GM19025 (cell line): ENCODE measurements around the gene TRIP6.

Experiments used
- ATAC-seq: cut with Tn5 transposase; IDR thresholded peaks from one replicate; pipeline ENCODE4 v1.9.1; 2021; ENCODE audit warnings: mild to moderate bottlenecking, low read depth, moderate library complexity; ENCODE audit not compliant: unreplicated experiment

TRIP6 gene

DNA sequence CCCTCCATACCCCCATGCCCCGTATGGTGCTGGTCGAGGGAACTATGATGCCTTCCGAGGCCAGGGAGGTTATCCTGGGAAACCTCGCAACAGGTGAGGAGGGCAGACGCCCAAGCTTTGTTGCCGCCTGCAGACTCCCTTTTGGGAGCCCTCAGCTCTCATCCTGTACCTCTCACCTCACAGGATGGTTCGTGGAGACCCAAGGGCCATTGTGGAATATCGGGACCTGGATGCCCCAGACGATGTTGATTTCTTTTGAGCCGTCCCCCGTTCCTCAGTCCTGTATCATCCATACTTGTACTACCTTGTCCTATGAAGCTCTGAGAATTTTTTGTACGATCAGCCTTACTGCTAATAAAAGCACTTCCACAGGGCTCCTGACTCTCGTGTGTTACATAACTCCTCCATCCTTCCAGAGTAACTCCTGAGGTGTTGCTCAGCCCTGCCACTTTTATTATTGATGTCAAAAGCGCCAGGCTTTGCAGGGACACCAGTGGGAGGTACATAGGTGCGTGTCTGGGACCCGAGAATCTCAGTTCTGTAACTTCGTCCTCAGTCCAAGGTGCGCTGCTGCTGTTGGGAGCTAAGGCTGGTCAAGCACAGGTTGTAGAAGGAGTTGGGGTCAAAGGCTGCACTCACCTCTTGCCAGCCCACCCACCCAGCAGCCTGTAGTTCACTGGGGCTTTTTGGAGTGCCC is 21.3 kb downstream of the TRIP6 start:
- no peak for ATAC-seq

DNA sequence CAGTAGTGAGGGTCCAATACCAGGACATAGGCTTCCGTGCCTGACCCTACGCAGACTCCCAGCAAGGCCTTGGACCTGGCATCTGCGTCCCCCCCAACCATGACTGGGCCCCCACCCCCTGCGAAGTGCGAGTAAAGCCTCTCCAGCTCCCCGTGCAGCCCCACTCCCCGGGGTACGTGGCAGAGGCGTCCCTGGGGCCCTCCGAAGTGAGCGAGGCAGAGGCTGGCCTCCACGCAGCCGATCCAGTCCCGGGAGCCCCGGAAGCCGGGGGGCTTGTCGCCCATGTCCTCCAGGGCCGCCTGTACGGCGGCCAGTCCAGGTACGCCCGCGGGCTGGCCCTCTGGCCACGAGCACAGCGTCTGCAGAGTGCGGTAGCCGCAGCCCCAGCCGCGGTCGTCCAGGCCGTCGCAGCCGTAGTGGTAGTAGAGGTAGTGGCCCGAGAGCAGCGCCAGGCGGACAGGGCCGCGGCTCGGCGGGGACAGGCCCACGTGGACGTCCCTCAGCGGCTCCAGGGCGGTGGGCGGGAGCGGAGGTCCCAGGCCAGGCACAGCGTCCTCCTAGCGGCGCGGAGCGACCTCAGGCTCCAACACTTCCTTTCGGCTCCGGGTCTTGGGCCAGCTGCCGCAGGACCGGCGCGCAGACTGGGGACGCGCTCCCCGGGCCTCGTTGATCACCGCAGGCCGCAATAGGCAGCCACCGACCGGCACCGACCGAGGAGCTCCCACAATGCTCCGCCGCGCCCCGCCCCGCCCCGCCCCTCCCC is 22.0 kb downstream of the TRIP6 start, which contains the start of gene UFSP1:
Gene UFSP1 (minus strand): TSS at position 728 of the 763 bp plus-strand sequence. CDS start 444 bp downstream, at position 284.
- ATAC-seq, result peak; percentile 28

DNA sequence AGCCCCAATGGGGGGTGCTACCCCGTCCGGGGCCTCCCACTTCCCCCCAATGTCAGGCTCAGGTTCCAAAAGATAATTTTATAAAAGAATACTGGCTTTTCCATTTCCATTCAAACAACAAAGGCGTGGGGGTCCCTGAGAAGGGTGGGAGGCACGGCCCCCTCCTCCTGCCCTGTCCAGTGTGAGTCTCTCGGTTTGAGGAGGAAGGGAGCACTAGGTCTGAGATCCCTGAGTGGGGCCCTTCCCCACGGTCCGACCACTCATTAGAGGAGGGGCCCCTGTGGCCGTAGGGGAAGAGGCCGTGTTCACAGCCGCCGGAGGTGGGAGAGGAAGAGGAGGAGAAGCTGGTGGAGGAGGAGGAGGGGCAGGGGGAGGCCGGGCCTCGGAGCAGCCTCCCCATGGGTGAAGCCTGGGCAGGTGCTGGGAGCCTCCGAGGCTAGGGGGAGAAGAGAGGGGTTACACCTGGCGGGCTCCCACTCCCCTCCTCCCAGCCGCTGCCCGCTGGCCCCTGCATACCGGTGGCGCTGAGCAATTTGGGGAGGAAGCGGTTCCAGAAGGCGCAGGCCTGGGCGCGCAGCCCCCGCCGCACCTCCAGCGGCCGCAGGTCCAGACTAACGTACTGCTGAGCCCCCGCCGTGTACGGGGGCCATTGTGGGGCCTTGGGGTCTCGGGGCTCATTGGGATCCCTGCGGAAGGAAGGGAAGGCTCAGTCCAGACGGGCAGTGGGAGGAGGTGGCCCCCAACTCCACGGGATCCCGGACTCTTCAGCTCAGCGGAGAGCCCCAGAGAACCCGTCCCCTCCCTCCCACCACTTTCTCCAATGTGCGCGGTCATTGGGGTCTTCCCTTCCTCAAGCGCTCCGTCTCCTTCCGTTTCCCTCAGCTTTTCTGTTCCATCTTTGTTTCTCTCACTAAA is 23.7 kb downstream of the TRIP6 start:
- ATAC-seq, result no peak

DNA sequence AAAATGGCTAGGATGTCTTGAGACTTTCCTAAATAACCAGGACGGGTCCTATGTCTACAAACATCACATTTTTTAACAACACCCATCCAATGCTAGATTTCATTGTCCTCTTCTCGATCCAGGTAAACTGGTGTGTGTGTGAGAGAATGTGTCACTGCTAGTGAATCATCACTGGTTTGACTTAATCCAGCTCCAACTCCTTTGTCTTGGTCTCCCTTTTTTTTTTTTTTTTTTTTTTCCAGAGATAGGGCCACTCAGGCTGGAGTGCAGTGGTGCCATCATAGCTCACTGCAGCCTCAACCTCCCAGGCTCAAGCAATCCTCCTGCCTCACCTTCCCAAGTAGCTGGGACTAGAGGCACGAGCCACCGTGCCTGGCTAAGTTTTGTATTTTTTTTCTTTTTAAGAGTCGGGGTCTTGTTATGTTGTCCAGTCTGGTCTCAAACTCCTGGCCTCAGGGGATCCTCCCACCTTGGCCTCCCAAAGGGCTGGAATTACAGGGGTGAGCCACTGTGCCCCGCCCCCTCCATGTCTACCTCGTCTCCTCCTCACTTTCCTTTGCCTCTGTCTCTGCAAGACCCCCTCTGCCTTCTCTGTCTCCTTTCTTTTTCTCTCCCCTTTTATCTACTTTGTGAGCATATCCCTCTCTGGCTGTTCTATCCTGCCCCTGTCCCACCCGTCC is 24.5 kb downstream of the TRIP6 start:
- no peak for ATAC-seq

DNA sequence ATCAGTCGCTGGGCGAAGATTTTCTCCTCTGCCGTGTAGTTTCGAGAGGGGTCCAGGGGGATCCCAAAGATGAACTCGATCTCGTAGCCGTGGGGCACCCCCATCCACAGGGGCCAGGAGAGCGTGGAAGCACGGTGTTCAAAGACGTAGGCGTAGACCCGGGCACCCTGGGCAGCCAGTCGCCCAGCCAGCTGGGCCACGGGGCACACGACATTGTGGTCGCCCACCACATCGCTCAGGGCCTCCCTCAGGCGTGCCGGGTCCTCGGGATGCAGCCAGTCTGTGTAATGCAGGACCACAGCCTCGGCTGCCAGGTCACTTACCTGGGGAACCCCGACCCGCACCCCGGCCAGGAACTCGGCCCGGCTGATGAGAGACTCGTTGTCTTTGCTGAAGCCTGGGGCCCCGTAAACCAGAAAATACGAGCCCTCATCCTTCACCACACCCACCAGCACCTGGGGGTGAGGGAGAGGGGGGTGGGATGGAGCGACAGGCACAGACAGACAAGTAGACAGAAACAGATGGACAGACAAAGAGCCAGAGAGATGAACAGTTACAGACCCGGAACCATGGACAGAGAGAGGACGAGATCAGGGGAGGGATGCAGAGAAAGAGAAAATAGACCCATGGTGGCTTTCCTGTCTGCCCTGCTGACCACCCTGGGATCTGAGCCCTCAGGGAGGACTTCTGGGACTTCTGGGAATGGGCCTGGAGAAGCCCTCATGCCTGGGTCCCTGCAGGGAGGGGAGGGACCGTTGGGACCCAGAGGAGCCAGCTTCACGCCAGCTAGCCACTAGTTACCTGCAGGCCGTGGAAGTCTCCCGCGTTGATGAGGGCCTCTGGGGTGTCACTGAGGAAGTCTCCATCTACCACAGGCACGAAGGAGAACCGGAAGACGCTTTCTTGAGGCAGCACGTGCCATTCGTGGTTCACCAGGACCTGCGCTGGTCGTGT is 25.5 kb downstream of the TRIP6 start:
- no peak for ATAC-seq

DNA sequence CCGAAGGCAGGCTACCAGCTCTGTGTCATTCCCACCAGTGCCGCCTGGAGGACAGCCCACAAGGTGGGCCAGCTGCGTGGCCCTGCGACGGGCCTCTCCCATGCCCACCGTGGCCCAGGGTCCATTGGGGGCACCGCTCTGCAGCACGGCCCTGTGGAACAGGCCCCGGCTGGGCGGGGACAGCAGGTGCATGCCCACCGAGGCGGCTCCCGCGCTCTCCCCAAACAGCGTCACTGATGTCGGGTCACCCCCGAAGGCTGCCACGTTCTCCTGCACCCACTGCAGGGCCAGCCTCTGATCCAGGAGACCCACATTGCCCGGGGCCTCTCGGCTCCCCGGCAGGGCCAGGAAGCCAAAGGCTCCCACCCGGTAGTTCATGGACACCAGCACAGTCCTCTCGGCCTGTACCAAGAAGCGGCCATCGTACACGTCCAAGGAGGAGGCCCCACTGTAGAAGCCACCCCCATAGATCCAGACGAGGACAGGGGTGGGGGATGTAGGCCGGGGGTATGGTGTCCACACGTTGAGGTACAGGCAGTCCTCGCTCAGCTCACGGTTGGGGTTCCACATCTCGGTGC is 26.2 kb downstream of the TRIP6 start:
- no peak for ATAC-seq

DNA sequence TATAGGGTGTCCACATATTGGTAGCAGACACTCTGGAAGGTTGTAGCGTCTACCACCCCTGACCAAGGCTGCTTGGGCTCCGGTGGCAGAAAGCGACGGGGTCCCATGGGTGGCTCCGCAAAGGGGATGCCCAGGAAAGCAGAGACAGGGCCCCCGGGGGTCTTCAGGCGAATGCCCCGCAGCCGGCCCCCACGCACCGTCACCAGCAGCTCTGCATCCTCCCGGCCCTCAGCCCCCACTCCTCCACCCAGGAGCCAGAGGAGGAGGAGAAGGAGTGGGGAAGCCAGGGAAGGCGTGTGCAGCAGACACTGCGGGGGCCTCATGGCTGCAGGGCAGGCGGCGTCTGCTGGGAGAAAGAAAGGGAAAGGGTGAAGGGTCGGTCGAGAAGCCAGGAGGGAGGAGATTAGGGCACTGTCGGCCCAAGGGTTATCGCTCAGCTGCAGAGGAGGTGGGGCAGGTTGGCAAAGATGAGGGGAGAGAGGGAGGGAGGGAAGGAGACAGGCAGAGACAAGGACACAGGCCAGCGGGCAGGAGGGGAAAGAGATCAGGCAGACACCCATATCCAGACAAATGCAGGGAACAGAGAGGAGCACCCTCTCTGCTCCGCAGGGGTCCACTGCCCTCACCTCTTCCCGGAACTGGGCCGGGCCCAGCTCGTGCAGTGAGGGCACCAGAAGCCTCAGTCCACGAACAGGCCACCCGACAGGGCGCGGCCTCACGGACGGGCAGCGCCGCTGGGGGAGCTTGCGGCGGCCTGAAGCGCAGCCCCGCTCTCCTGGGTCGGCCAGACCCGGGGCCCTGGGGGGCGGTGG is 26.9 kb downstream of the TRIP6 start:
- no peak for ATAC-seq

DNA sequence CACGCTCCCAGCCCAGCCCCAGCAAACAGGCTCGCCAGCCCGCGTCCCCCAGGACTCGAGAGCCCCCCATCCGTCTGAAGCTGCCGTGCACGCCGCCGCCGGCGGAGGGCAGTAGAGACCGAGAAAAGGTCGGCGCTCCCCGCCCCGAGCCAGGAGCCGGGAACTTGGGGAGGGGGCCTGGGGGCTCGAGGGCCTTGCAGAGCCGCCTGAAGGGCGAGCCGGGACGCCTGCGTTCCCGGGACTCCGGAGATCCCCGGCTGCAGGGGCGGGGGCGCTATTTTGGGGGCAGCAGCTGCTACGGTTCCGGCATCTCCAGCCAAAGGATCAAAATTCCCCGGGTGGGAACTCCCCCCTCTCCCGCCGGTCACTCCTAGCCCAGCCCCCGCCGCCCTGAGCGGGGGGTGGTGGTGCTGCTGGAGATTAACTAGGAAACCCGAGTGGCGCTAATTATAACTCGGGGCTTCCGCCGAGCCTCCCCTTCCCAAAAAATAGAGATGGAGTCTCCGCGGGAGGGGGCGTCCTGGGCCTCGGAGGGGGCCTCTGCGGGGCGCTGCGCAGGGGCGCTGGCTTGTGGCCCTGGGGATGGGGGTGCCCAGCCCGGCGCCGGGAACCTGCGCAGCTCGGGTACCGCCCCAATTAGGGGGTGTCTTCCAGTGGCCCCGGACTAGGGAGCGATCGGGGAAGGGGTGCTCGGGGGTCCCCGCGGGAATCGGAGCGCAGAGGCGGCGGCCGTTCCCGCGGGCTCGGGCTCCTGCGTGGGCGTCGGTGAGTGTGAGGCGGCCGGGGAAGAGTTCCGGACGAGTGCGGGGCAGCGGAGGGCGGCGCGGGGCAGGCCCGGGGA is 27.9 kb downstream of the TRIP6 start:
- no peak for ATAC-seq

DNA sequence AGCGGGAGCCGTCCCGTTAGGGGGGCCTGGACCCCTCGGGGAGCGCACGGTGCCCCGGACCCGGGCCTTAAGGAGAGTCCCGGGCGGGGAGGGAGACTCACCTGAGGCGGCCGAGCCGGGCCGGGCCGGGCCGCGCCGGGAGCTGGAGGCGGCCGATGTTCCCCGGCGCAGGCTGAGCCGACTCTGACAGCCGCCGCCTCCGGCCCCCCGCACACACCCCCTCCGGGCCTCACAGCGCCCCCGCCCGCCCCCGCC is 28.4 kb downstream of the TRIP6 start, which contains the start of gene ACHE:
Gene ACHE (minus strand): TSS at position 188 of the 255 bp plus-strand sequence. CDS start 1,656 bp downstream, outside the sequence.
- ATAC-seq, result no peak

DNA sequence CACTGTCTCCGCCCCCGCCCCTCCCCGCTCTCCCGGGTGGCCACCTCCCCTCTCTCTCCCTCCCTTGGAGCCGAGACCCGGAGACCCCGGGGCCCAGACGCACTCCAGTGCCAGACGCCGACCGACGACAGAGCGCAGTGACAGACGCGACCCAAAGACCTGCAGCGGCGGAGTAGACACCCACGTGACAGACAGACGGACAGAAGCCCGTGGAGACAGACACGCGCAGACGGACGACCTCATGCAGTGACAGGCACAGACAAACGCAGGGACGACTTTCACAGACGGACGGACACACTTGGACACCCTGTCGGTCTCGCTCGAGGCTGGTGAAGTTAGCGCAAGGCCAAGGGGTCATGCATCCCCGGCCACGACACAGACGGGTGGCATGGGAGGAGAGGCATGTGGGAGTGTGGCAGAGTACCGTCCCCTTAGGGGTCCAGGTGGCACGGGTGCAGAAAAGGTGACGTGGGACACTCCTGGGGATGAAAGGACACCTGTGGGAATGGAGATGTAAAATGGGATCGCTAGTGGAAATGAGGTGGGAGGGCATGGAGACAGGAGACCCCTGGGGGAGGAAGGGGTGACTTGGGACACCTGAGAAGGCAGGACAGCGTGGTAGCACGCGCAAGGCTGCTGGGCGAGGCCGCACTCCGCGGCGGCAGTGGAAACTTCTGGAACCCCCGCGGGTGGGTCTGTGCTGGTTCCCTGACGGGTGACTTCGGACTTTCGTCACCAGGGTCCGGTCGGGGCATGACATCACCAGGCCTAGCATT is 29.0 kb downstream of the TRIP6 start:
- no peak for ATAC-seq

DNA sequence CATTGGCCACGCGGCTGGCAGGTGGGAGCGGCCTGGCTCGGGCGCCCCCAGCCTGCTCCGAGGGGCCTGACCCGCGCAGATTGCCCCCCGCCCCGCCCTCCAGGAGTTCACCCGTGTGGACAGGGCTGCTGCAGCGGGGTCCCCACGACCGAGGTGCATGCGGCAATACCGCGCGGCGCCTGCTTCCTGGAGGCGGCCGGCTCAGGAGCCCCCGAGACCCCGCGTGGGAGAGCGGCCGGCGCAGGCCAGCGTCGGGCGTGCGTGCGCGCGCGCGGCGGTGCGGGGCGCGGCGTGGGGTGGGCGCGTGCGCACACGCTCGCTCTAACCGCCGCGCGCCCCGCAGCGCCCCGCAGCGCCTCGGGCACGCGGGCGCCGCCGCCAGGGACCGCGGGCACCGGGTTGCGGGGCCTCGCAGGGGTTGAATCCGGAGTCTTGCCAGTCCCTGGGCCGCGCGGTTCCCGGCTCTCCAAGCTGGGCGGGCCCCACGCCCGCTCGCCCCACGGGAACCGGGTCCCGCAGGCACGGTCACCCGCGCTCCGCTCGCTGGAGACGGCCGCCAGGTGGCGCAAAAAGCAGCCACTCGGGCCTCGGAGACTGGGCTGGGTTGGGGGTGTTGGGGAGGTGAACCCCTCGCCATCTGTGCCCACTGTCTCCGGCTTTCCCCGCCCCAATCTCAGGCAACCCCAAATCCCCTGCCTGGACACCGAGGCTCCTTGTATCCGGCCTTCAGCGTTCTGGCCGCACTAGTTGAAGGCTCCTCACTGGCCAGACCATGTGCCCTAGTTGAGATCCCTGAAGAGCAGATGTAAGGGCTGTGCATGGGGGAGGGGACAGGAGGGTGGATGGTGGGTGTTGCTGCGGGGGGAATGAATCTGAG is 29.8 kb downstream of the TRIP6 start:
- no peak for ATAC-seq

DNA sequence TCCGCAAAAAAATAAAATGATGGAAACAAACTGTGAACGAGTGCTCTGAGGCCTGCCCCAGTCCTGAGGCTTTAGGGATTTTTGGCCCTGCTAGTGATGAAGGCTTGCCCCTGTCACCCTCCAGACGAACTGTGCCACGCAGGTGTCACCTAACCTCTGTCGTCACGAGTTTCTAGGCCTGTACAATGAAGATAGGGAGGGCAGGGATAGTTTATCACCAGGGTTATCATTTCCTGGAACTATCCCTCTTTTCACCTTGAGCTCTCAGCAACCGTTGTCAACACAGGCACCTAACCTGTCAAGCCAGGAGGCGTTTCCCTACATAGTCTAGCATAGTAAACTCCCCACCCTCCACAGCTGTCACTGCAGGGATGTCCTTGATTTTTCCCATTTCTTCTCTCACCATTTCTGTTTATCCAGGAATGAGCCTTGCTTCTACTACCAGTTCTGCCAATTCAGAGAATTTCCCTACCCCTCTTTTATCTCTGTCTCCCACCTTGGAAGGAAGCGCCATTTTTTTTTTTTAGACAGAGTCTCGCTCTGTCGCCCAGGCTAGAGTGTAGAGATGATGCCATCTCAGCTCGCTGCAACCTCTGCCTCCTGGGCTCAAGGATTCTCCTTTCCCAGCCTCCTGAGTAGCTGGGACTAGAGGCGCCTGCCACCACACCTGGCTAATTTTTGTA is 30.7 kb downstream of the TRIP6 start:
- ATAC-seq, result no peak

DNA sequence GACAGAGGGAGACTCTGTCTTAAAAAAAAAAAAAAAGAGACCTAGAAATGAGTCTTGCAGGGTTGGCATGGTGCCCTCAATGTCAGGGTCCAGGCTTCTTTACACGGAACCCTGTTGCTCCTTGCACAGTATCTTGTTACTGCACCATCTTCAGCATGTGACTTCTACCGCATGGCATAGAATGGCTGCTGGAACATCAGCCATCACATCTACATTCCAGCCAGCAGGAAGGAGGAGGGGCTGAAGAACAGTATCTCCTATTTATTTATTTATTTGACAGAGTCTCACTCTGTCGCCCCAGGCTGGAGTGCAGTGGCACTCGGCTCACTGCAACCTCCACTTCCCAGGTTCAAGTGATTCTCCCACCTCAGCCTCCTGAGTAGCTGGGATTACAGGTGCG is 32.2 kb downstream of the TRIP6 start:
- no peak for ATAC-seq

DNA sequence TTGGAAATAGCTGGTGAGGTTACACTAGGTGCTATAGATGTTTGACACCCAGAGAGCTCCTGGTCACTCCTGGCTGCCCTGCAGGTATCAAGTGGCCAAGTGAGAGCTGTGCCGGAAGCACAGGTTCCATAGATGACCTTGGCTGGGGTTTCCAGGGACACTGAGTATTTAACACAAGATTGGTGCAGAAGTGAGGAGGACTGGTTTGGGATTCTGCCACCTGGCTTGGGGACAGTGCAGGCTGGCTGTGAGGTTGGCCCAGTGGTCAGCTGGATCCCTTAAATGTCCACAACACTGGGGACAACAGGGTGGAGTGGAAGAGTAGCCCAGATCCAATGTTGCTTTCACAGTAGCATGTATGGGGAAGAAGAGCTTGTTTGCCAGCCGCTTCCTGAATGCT is 33.8 kb downstream of the TRIP6 start:
- ATAC-seq, result no peak

DNA sequence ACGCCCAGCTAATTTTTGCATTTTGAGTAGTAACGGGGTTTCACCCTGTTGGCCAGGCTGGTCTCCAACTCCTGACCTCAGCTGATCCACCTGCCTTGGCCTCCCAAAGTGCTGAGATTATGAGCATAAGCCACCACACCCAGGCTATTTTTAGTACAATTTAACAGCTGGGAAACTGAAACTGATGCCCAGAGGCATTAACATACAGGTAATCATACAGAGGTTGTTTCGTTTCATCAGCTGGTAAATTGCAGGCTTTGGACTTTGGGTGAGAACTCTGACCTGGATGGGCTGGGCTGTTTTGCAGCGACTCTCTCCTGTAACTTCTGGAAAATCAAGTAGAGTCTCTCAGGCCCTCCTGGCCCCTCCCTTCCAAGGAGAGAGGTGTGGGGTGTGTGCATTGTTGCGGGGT is 34.7 kb downstream of the TRIP6 start:
- ATAC-seq, result no peak
